Right lobe of liver (tissue), 4 donors: ENCODE results near the gene IGSF6.

Experiments
- POLR2A ChIP-seq: fragments of 450-650 bp; IDR thresholded peaks from one replicate; pipeline ENCODE4 v1.6.1; 2017; ENCODE audit warnings: antibody characterized with exemption, mild to moderate bottlenecking
- TF ChIP-seq, protein P1 (sequence below), 4 donors: fragments of 200-600 bp in 3 of 4; fragments of 450-650 bp in 1 of 4; IDR thresholded peaks; one replicate each; pipeline versions ENCODE4 v1.5.1 to v1.8.0; 2016 to 2022; ENCODE audit warnings: antibody characterized with exemption in 4 of 4, mild to moderate bottlenecking in 2 of 4
- donor health status: DM: no; HTN: no; CAD: no.
- donor health status: DM: no; HTN: no; CAD: no.
- donor health status: DM: no; HTN: yes; CAD: no.

DNA sequence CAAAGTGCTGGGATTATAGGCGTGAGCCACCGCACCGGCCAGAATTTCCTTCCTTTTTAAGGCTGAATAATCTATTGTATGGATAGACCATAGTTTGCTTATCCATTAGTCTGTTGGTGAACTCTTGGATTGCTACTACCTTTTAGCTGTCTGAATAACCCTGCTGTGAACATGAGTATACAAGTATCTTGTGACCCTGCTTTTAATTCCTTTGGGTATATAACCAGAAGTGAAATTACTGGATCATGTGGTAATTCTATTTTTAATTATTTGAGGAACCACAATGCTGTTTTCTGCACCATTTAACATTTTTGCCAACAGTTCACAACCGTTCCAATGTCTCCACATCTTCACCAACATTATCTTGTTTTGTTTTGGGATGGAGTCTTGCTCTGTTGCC, 6.7 kb upstream of the IGSF6 start:
- TF ChIP-seq, protein P1, sequence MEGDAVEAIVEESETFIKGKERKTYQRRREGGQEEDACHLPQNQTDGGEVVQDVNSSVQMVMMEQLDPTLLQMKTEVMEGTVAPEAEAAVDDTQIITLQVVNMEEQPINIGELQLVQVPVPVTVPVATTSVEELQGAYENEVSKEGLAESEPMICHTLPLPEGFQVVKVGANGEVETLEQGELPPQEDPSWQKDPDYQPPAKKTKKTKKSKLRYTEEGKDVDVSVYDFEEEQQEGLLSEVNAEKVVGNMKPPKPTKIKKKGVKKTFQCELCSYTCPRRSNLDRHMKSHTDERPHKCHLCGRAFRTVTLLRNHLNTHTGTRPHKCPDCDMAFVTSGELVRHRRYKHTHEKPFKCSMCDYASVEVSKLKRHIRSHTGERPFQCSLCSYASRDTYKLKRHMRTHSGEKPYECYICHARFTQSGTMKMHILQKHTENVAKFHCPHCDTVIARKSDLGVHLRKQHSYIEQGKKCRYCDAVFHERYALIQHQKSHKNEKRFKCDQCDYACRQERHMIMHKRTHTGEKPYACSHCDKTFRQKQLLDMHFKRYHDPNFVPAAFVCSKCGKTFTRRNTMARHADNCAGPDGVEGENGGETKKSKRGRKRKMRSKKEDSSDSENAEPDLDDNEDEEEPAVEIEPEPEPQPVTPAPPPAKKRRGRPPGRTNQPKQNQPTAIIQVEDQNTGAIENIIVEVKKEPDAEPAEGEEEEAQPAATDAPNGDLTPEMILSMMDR (IDR thresholded peaks at IDR 0.05), result no peak
- TF ChIP-seq POLR2A, result no peak
